Astrocyte (in vitro differentiated cells and primary cell): ENCODE data around the gene FZD7. TPM values are rescaled to one million over a fixed set of nuclear protein-coding genes. Genes with fewer than 3 reads are reported as not detected.
A peak's percentile ranks its signal among the peaks of the same experiment; 100 is the strongest.

Experiments used
- DNase-seq: peaks from one replicate; pipeline ENCODE4 v3.0.0-alpha.2; 2010; ENCODE audit warnings: low read depth
- FAIRE-seq: peaks from 2 replicates; lab custom pipeline; 2011; peaks lifted over from hg19 to GRCh38; lab: Jason Lieb, UNC
- H2AFZ ChIP-seq: 2 replicates; pipeline ENCODE4 v1.6.0; 2012; ENCODE audit warnings: low read depth, low read length, inconsistent platforms
- H3K27ac ChIP-seq: 2 replicates; pipeline ENCODE4 v1.5.1; 2011; ENCODE audit warnings: low read depth, low read length, inconsistent platforms
- H3K27me3 ChIP-seq: 2 replicates; pipeline ENCODE4 v1.6.0; 2011; ENCODE audit warnings: low read length, inconsistent platforms; ENCODE audit not compliant: insufficient read depth
- H3K36me3 ChIP-seq: 2 replicates; pipeline ENCODE4 v1.5.1; 2011; ENCODE audit warnings: low read length, inconsistent platforms; ENCODE audit not compliant: insufficient read depth
- H3K4me1 ChIP-seq: 2 replicates; pipeline ENCODE4 v1.5.1; 2011; ENCODE audit warnings: low read length, inconsistent platforms; ENCODE audit not compliant: insufficient read depth
- H3K4me2 ChIP-seq: 2 replicates; pipeline ENCODE4 v1.6.0; 2012; ENCODE audit warnings: low read length, inconsistent platforms
- H3K4me3 ChIP-seq: 2 replicates; pipeline ENCODE4 v1.5.1; 2011; ENCODE audit warnings: low read depth, mild to moderate bottlenecking, low read length, inconsistent platforms; ENCODE audit not compliant: insufficient read depth
- H3K79me2 ChIP-seq: 2 replicates; pipeline ENCODE4 v1.6.0; 2012; ENCODE audit warnings: mild to moderate bottlenecking, low read length, inconsistent platforms; ENCODE audit not compliant: insufficient read depth
- H3K9ac ChIP-seq: 2 replicates; pipeline ENCODE4 v1.6.0; 2012; ENCODE audit warnings: mild to moderate bottlenecking, low read length, inconsistent platforms
- H3K9me3 ChIP-seq: 2 replicates; pipeline ENCODE4 v1.5.1; 2012; ENCODE audit warnings: low read depth, mild to moderate bottlenecking, low read length, inconsistent platforms; ENCODE audit not compliant: insufficient read depth
- H4K20me1 ChIP-seq: 2 replicates; pipeline ENCODE4 v1.6.0; 2012; ENCODE audit warnings: low read length, inconsistent platforms; ENCODE audit not compliant: insufficient read depth
- H3K27ac Mint-ChIP-seq: one replicate; pipeline ENCODE4 v1.8.0; 2021; ENCODE audit warnings: mild to moderate bottlenecking, mixed read lengths; ENCODE audit not compliant: unreplicated experiment
- H3K27me3 Mint-ChIP-seq: one replicate; pipeline ENCODE4 v1.8.0; 2021; ENCODE audit warnings: low read depth, mixed read lengths; ENCODE audit not compliant: unreplicated experiment
- H3K36me3 Mint-ChIP-seq: one replicate; pipeline ENCODE4 v1.8.0; 2021; ENCODE audit warnings: low read depth, mixed read lengths; ENCODE audit not compliant: unreplicated experiment
- H3K4me1 Mint-ChIP-seq: one replicate; pipeline ENCODE4 v1.8.0; 2021; ENCODE audit warnings: low read depth, mixed read lengths; ENCODE audit not compliant: unreplicated experiment
- H3K4me3 Mint-ChIP-seq: one replicate; pipeline ENCODE4 v1.8.0; 2021; ENCODE audit warnings: mild to moderate bottlenecking, moderate library complexity, mixed read lengths; ENCODE audit not compliant: unreplicated experiment
- H3K9me3 Mint-ChIP-seq: one replicate; pipeline ENCODE4 v1.8.0; 2021; ENCODE audit warnings: mild to moderate bottlenecking, mixed read lengths; ENCODE audit not compliant: unreplicated experiment
- CTCF ChIP-seq: IDR thresholded peaks from 2 replicates; pipeline ENCODE4 v1.5.1; 2011; ENCODE audit warnings: low read depth, mild to moderate bottlenecking, inconsistent platforms, low read length, moderate library complexity; ENCODE audit not compliant: insufficient read depth
- EZH2 ChIP-seq: IDR thresholded peaks from 2 replicates; pipeline ENCODE4 v1.6.1; 2012; ENCODE audit warnings: mild to moderate bottlenecking, low read length, inconsistent platforms; ENCODE audit not compliant: insufficient read depth
- total RNA-seq: library from RNA; stranded (reverse); gene quantifications from 2 replicates; pipeline ENCODE4 v1.2.1, GENCODE V29; 2021

FZD7 gene
- total RNA-seq, 1 donor from 2014 or later, result 61.5 TPM

GRCh38 chr2:202009581-202009980 is 24.1 kb upstream of the FZD7 start:
- Histone ChIP-seq H3K4me1 (peaks cover 3% of the 10 kb centered on the region), H3K9me3 (no peaks in the 10 kb centered on the region), H3K4me3 (no peak overlapping the region), H3K9ac (no peak overlapping the region), H3K79me2 (no peaks in the 10 kb centered on the region), H3K36me3 (no peaks in the 10 kb centered on the region), H4K20me1 (no peaks in the 10 kb centered on the region), H3K27me3 (no peaks in the 10 kb centered on the region), H3K4me2 (no peak overlapping the region), H3K27ac (no peak overlapping the region), H2AFZ (no peak overlapping the region)
- H3K9me3 Mint-ChIP-seq, result no peaks in the 10 kb centered on the region
- no peak overlapping the region for H3K27ac Mint-ChIP-seq
- FAIRE-seq (no peak), DNase-seq (no peak)
- no peaks in the 10 kb centered on the region for H3K36me3 Mint-ChIP-seq
- H3K4me3 Mint-ChIP-seq, result no peak overlapping the region
- TF ChIP-seq EZH2, result no peak
- TF ChIP-seq CTCF, result no peak
- peaks cover 7% of the 10 kb centered on the region for H3K27me3 Mint-ChIP-seq
- peaks cover 10% of the 10 kb centered on the region for H3K4me1 Mint-ChIP-seq

GRCh38 chr2:202014318-202014717 is 19.3 kb upstream of the FZD7 start:
- Histone ChIP-seq H3K27me3 (no peaks in the 10 kb centered on the region), H3K4me3 (no peak overlapping the region), H4K20me1 (no peaks in the 10 kb centered on the region), H3K4me1 (peaks cover 6% of the 10 kb centered on the region), H2AFZ (no peak overlapping the region), H3K9me3 (no peaks in the 10 kb centered on the region), H3K36me3 (no peaks in the 10 kb centered on the region), H3K9ac (no peak overlapping the region), H3K27ac (no peak overlapping the region), H3K4me2 (no peak overlapping the region), H3K79me2 (no peaks in the 10 kb centered on the region)
- peaks cover 4% of the 10 kb centered on the region for H3K4me1 Mint-ChIP-seq
- H3K27me3 Mint-ChIP-seq, result peaks cover 5% of the 10 kb centered on the region
- H3K27ac Mint-ChIP-seq, result no peak overlapping the region
- H3K36me3 Mint-ChIP-seq, result no peaks in the 10 kb centered on the region
- no peak overlapping the region for H3K4me3 Mint-ChIP-seq
- DNase-seq, result no peak
- H3K9me3 Mint-ChIP-seq, result no peaks in the 10 kb centered on the region
- no peak for FAIRE-seq
- no peak for TF ChIP-seq EZH2
- no peak for TF ChIP-seq CTCF

- no peaks in the 10 kb centered on the region for H3K79me2 ChIP-seq
- peaks cover 4% of the 10 kb centered on the region for H3K4me1 Mint-ChIP-seq
- no peaks in the 10 kb centered on the region for H3K27me3 ChIP-seq
- H3K4me3 ChIP-seq, result no peak overlapping the region
- DNase-seq (peak; percentile 30), FAIRE-seq (no peak)
- no peak overlapping the region for H3K9ac ChIP-seq
- peaks cover 5% of the 10 kb centered on the region for H3K27me3 Mint-ChIP-seq
- H3K36me3 Mint-ChIP-seq, result no peaks in the 10 kb centered on the region
- no peak overlapping the region for H2AFZ ChIP-seq
- H3K4me1 ChIP-seq, result peaks cover 6% of the 10 kb centered on the region
- H4K20me1 ChIP-seq, result no peaks in the 10 kb centered on the region
- TF ChIP-seq EZH2 (no peak), CTCF (no peak)
- no peaks in the 10 kb centered on the region for H3K9me3 ChIP-seq
- H3K27ac Mint-ChIP-seq, result no peak overlapping the region
- no peaks in the 10 kb centered on the region for H3K36me3 ChIP-seq
- no peak overlapping the region for H3K4me3 Mint-ChIP-seq
- H3K27ac ChIP-seq, result no peak overlapping the region
- H3K9me3 Mint-ChIP-seq, result no peaks in the 10 kb centered on the region
- H3K4me2 ChIP-seq, result no peak overlapping the region
These were observed 18.9 kb upstream of the FZD7 start for GRCh38 chr2:202014759-202015211.
